WI38 (cell line): Measurements from ENCODE around the gene CXorf65.

ENCODE experiments used
- H3K4me3 ChIP-seq: 2 replicates; pipeline ENCODE4 v1.5.1; 2011; ENCODE audit warnings: low read depth, mild to moderate bottlenecking, control low read depth, low read length
- TF ChIP-seq, protein P1 (sequence below): IDR thresholded peaks from 2 replicates; pipeline ENCODE4 v1.5.1; 2012; ENCODE audit warnings: low read depth, mild to moderate bottlenecking, control low read depth, low read length

The CXorf65 gene

GRCh38 chrX:71060127-71060526, 46.4 kb downstream of the CXorf65 start:
- TF ChIP-seq, protein P1, sequence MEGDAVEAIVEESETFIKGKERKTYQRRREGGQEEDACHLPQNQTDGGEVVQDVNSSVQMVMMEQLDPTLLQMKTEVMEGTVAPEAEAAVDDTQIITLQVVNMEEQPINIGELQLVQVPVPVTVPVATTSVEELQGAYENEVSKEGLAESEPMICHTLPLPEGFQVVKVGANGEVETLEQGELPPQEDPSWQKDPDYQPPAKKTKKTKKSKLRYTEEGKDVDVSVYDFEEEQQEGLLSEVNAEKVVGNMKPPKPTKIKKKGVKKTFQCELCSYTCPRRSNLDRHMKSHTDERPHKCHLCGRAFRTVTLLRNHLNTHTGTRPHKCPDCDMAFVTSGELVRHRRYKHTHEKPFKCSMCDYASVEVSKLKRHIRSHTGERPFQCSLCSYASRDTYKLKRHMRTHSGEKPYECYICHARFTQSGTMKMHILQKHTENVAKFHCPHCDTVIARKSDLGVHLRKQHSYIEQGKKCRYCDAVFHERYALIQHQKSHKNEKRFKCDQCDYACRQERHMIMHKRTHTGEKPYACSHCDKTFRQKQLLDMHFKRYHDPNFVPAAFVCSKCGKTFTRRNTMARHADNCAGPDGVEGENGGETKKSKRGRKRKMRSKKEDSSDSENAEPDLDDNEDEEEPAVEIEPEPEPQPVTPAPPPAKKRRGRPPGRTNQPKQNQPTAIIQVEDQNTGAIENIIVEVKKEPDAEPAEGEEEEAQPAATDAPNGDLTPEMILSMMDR, result no peak
- no peak overlapping the region for H3K4me3 ChIP-seq

GRCh38 chrX:71057848-71058530, 48.6 kb downstream of the CXorf65 start:
- H3K4me3 ChIP-seq, result no peak overlapping the region
- TF ChIP-seq, protein P1, result no peak

DNA sequence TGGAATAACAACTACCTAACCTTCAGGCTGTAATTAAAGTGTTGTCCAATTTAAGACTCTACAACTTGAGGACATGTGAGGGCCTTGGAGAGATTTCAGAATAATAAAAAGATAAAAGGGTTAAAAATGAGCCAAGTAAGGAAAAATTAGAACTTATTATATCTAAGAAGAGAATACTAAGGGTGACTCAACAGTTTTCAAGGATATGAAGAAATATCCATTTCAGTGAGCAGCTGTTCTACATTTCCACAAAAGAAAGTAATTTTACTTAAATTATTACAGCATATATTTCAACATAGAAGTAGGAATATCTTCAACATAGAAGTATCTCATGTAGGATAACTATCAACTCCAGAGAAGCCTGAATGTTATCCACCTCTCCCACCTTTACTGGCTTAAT, 49.7 kb downstream of the CXorf65 start:
- H3K4me3 ChIP-seq, result no peak overlapping the region
- TF ChIP-seq, protein P1, result no peak
